COLO829 (cell line): Measurements from ENCODE around the gene SASS6.
"Not testable (repeated sequence)": the region's sequence is repeated elsewhere in the genome, so short reads cannot be mapped to it uniquely, and the experiment has no call there.

Experiments used
- DNase-seq: peaks from one replicate; pipeline ENCODE4 v3.0.0; 2012; ENCODE audit warnings: low spot score

SASS6 gene

DNA sequence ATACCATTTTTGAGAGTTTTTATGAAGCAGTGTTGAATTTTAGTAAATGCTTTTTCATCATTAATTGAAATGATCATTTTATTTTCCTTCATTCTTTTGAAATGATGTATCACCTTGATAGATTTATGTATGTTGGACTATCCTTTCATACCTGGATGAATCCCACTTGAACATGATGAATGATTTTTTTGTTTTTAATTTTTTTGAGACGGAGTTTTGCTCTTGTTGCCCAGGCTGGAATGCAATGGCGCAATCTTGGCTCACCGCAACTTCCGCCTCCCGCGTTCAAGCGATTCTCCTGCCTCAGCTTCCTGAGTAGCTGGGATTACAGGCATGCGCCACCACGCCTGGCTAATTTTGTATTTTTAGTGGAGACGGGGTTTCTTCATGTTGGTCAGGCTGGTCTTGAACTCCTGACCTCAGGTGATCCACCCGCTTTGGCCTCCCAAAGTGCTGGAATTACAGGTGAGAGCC lies 85.5 kb downstream of the SASS6 start:
- DNase-seq = not testable (repeated sequence)

DNA sequence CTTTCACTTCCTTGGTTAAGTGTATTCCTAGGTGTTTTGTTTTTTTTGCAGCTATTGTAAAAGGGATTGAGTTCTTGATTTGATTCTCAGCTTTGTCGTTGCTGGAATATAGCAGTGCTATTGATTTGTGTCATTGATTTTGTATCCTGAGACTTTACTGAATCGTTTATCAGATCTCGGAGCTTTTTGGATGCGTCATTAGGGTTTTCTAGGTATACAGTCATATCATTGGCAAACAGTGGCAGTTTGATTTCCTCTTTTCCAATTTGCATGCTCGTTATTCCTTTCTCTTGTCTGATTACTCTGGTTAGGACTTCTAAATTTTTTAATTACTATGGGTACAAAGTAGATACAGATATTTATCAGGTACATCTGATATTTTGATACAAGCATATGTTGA lies 87.5 kb downstream of the SASS6 start:
- no peak for DNase-seq

- no peak for DNase-seq
Measured at GRCh38 chr1:100039591-100039990, 93.1 kb downstream of the SASS6 start.

DNA sequence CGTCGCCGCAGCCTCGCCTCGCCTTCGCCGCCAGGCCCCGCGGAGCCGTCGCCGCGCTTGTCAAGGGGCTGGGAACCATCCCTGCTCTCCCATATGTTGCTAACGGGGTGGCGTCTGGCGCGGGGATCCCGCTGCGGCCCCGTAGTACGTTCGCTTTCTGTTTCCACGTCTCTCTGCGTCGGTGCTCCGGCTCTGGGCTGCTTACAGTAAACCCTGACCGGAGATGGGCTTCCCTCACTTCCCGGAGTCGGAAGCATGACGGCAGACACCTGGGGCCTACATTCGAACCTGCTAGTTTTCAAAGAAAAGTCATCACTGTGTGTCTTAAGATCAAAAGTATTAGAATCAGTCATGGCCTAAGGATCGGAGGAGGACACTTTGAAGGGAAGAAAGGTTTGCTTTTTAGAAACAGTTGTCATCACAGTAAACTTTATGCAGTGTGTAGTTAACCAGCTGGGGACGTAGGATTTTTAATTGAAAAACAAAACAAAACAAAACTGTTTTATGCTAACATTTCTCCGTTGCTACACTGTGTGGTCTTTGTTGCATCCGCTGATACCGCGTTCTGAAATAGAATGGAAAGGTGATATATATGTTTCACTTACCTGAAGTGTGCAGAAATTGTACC lies 94.0 kb downstream of the SASS6 start:
- DNase-seq = no peak

DNA sequence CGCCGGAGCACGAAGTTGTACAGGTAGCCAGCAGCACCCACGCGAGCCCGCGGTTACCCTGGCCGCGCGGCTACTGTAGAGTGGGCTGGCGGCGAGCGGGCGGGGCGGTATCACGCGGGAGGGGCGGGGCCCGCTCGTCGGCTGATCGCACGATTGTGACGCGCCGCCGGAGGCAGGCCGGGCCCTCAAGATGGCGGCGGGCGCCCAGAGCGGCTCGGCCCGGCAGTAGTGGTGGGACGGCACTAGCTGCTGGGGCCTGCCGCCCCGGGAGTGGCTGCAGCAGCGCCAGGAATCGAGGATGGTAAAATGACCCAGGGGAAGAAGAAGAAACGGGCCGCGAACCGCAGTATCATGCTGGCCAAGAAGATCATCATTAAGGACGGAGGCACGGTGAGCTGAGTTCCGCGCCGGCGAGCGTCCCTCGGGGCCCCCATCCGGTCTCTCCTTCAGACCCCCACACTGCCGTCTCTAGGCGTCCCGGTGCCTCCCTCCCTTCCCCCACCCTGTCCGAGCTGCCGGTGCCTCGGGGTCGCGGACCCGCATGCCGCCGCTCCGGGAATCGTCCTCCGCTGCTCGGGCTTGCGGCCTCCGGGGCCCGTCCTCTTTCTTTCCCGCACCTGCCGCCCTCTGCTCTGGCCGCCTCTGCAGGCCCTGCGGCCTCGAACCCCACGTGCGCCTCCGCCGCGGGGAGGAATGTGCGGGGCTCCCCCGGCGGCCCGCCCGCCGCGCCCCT lies 94.6 kb downstream of the SASS6 start:
- peak; percentile 66 for DNase-seq

DNA sequence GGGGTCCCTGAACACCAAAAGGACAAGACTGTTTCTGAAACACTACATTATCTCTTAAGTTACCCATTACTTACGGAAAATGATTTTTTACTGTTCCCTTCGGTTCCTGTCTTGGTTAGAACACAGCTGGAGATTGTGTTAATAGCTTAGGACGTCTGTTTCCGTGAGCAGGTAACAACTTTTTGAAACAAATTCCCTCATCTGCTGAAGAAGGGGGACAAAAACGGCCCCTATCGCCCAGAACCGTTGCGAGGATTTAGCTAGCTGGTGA lies 95.1 kb downstream of the SASS6 start:
- DNase-seq = no peak

DNA sequence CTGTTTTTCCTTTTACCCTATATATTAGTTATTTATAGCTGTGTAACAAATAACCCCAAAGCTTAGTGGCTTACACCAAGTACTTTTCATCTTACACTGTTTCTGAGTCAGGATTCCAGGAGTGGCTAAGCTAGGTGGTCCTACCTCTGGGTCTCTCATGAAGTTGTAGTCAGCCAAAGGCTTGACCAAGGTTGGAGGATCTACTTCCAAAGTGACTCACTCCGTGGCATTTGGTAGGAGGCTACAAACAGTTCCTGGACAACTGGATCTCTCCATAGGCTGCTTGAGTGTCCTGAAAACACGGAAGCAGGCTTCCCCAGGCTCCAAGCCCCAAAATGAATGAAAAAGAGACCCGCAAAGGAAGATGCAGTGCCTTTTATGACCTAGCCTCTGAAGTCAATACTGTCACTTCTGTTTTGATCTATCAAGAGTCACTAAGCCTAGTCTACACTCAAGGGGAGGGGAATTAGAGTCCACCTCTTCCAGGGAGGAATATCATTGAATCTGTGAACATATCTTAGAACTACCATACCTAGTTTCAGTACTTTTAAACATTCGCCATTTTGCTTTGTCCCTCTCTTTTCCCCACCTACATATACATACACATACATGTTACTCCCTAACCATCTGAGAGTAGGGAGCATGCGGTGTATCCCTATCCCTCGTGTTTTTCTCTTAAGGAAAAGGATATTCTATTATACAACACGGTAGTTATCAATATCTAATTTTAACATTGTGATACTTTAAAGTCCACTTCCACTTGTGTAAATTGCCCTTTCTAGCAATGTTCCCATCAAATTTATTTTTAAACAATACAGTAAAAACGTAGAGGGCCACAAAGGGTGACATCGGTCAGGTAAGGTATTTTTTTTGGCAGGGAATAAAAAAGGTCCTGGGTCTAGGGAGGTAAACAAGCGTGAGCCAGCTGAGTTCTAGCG lies 95.7 kb downstream of the SASS6 start:
- no peak for DNase-seq

GRCh38 chr1:100035214-100035613 lies 97.5 kb downstream of the SASS6 start:
- no peak for DNase-seq

DNA sequence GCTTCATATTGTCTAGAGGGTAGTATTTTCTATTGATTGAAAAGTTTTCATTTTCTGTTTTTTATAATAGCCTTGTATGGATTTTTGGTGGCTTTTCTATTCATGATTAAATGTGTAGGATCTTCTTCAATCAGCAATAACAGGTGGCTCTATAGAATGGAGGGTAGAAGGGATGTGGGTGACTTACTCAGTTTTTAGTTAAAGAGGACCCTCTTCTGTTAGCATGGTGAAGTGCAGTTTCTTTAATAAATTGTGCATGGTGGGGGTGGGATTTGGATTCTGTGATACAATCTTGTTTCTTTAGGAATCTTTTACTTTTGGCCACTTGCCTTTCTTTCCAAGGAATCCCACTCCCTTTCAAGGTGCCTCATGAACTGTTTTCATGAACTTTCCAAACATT lies 98.3 kb downstream of the SASS6 start:
- no peak for DNase-seq
